ENCODE data around the gene PIK3C3.

Gene PIK3C3

GRCh38 chr18:42018831-42019230 is 63.8 kb downstream of the PIK3C3 start:
- Histone ChIP-seq H4K8ac (ENCODE audit: low read depth, low read length) (no peak overlapping the region), H3K4me3 (ENCODE audit: low read depth, low read length) (no peak overlapping the region), H3K27me3 (ENCODE audit: insufficient read depth, low read length) (no peaks in the 10 kb centered on the region), H4K91ac (ENCODE audit: low read depth, low read length) (no peak overlapping the region), H3K9me3 (ENCODE audit: insufficient read depth, low read depth, low read length) (no peaks in the 10 kb centered on the region), H2AFZ (ENCODE audit: insufficient read depth, low read length, poor library complexity) (no peak overlapping the region), H3K9ac (ENCODE audit: low read length) (no peak overlapping the region), H3K23ac (ENCODE audit: low read length) (no peak overlapping the region), H4K12ac (ENCODE audit: low read depth, low read length) (no peak overlapping the region), H3K4ac (ENCODE audit: low read depth, low read length) (no peak overlapping the region), H2AK5ac (ENCODE audit: low read length) (no peak overlapping the region), H3K4me2 (ENCODE audit: low read length) (no peak overlapping the region), H3K4me1 (ENCODE audit: control insufficient read depth in 1 of 2, insufficient read depth in 2 of 2, low read length in 2 of 2) (no peaks in the 10 kb centered on the region), H3K79me1 (ENCODE audit: low read length) (no peaks in the 10 kb centered on the region), H3K79me2 (ENCODE audit: control insufficient read depth, insufficient read depth, low read length, poor library complexity) (no peaks in the 10 kb centered on the region), H2BK12ac (ENCODE audit: low read length) (no peak overlapping the region), H2BK5ac (ENCODE audit: low read depth, low read length, poor library complexity) (no peak overlapping the region), H3K18ac (ENCODE audit: low read length) (no peak overlapping the region), H3K14ac (ENCODE audit: low read length) (no peak overlapping the region), H3K36me3 (ENCODE audit: control insufficient read depth in 1 of 2, insufficient read depth in 2 of 2, low read length in 2 of 2) (peaks cover 2% of the 10 kb centered on the region in 2 experiments), H2BK120ac (ENCODE audit: insufficient read depth, low read length, poor library complexity) (no peak overlapping the region), H3K27ac (ENCODE audit: low read depth, low read length) (no peak overlapping the region)
- DNase-seq: no peak
- WGBS (ENCODE audit: extremely low coverage, insufficient coverage, insufficient read length): no CpG with 5 or more reads among the region's 4 CpGs

DNA sequence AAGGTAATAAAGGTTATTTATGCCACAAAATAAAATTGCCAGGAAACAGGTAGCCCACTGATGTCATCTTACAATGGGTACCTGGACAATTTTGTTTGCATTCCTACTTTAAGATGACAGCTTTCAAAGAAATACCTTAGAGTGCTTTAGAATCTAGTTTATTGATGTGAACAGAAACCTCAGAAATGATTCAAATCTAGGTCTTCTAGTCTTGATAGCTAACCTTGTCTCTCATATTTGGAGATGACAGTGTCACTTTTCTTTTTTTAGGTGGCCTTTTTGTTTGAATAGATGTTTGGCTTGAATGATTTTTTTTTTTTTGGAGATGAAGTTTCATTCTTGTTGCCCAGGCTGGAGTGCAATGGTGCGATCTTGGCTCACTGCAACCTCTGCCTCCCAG is 69.1 kb downstream of the PIK3C3 start:
- Histone ChIP-seq H3K4me3 (ENCODE audit: low read depth, low read length) (no peak overlapping the region), H2BK5ac (ENCODE audit: low read depth, low read length, poor library complexity) (no peak overlapping the region), H3K18ac (ENCODE audit: low read length) (no peak overlapping the region), H4K8ac (ENCODE audit: low read depth, low read length) (no peak overlapping the region), H3K4me2 (ENCODE audit: low read length) (no peak overlapping the region), H3K27ac (ENCODE audit: low read depth, low read length) (no peak overlapping the region), H3K23ac (ENCODE audit: low read length) (no peak overlapping the region), H4K12ac (ENCODE audit: low read depth, low read length) (no peak overlapping the region), H3K9ac (ENCODE audit: low read length) (no peak overlapping the region), H3K4ac (ENCODE audit: low read depth, low read length) (no peak overlapping the region), H4K91ac (ENCODE audit: low read depth, low read length) (no peak overlapping the region), H3K79me2 (ENCODE audit: control insufficient read depth, insufficient read depth, low read length, poor library complexity) (no peaks in the 10 kb centered on the region), H3K14ac (ENCODE audit: low read length) (no peak overlapping the region), H3K9me3 (ENCODE audit: insufficient read depth, low read depth, low read length) (no peaks in the 10 kb centered on the region), H2BK12ac (ENCODE audit: low read length) (no peak overlapping the region), H3K4me1 (ENCODE audit: control insufficient read depth in 1 of 2, insufficient read depth in 2 of 2, low read length in 2 of 2) (no peaks in the 10 kb centered on the region), H2AFZ (ENCODE audit: insufficient read depth, low read length, poor library complexity) (no peak overlapping the region), H3K79me1 (ENCODE audit: low read length) (no peaks in the 10 kb centered on the region), H3K36me3 (ENCODE audit: control insufficient read depth in 1 of 2, insufficient read depth in 2 of 2, low read length in 2 of 2) (peaks cover 1% of the 10 kb centered on the region in 2 experiments), H3K27me3 (ENCODE audit: insufficient read depth, low read length) (no peaks in the 10 kb centered on the region), H2AK5ac (ENCODE audit: low read length) (no peak overlapping the region), H2BK120ac (ENCODE audit: insufficient read depth, low read length, poor library complexity) (no peak overlapping the region)
- no peak for DNase-seq
- no CpG with 5 or more reads among the region's 1 CpG for WGBS (ENCODE audit: extremely low coverage, insufficient coverage, insufficient read length)

DNA sequence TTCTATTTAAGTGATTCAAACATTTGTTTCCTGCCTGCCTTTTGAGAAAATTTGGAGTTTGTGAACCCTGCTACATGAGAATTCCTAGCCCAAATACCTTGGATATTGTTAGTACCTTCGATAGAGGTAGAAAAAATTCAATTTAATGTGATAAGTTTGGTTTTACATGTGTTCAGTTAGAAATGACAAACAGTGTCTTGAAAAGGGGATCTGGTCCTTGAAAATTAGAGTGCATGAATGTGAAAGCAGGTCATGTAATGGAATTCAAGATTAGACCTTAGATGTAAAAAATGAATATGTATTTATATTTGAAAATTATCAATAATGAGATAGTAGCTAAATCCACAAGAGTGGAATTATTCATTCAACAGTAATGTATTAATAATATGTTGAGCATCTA is 70.5 kb downstream of the PIK3C3 start:
- no peak overlapping the region for H2AFZ ChIP-seq (ENCODE audit: insufficient read depth, low read length, poor library complexity)
- no CpG with 5 or more reads among the region's 1 CpG for WGBS (ENCODE audit: extremely low coverage, insufficient coverage, insufficient read length)
- no peak overlapping the region for H3K23ac ChIP-seq (ENCODE audit: low read length)
- no peak overlapping the region for H2BK120ac ChIP-seq (ENCODE audit: insufficient read depth, low read length, poor library complexity)
- no peak overlapping the region for H2BK12ac ChIP-seq (ENCODE audit: low read length)
- no peak overlapping the region for H4K12ac ChIP-seq (ENCODE audit: low read depth, low read length)
- H3K9ac ChIP-seq (ENCODE audit: low read length): no peak overlapping the region
- H2AK5ac ChIP-seq (ENCODE audit: low read length): no peak overlapping the region
- H3K36me3 ChIP-seq (ENCODE audit: control insufficient read depth in 1 of 2, insufficient read depth in 2 of 2, low read length in 2 of 2): peaks cover 1 to 5% of the 10 kb centered on the region in 2 experiments
- no peak overlapping the region for H3K27ac ChIP-seq (ENCODE audit: low read depth, low read length)
- no peak overlapping the region for H3K18ac ChIP-seq (ENCODE audit: low read length)
- DNase-seq: no peak
- H3K14ac ChIP-seq (ENCODE audit: low read length): no peak overlapping the region
- H3K4ac ChIP-seq (ENCODE audit: low read depth, low read length): no peak overlapping the region
- no peak overlapping the region for H4K91ac ChIP-seq (ENCODE audit: low read depth, low read length)
- H3K27me3 ChIP-seq (ENCODE audit: insufficient read depth, low read length): no peaks in the 10 kb centered on the region
- H3K4me2 ChIP-seq (ENCODE audit: low read length): no peak overlapping the region
- H3K9me3 ChIP-seq (ENCODE audit: insufficient read depth, low read depth, low read length): no peaks in the 10 kb centered on the region
- no peaks in the 10 kb centered on the region for H3K79me1 ChIP-seq (ENCODE audit: low read length)
- no peaks in the 10 kb centered on the region for H3K79me2 ChIP-seq (ENCODE audit: control insufficient read depth, insufficient read depth, low read length, poor library complexity)
- no peak overlapping the region for H4K8ac ChIP-seq (ENCODE audit: low read depth, low read length)
- no peak overlapping the region for H2BK5ac ChIP-seq (ENCODE audit: low read depth, low read length, poor library complexity)
- H3K4me1 ChIP-seq (ENCODE audit: control insufficient read depth in 1 of 2, insufficient read depth in 2 of 2, low read length in 2 of 2): no peaks in the 10 kb centered on the region
- H3K4me3 ChIP-seq (ENCODE audit: low read depth, low read length): no peak overlapping the region

DNA sequence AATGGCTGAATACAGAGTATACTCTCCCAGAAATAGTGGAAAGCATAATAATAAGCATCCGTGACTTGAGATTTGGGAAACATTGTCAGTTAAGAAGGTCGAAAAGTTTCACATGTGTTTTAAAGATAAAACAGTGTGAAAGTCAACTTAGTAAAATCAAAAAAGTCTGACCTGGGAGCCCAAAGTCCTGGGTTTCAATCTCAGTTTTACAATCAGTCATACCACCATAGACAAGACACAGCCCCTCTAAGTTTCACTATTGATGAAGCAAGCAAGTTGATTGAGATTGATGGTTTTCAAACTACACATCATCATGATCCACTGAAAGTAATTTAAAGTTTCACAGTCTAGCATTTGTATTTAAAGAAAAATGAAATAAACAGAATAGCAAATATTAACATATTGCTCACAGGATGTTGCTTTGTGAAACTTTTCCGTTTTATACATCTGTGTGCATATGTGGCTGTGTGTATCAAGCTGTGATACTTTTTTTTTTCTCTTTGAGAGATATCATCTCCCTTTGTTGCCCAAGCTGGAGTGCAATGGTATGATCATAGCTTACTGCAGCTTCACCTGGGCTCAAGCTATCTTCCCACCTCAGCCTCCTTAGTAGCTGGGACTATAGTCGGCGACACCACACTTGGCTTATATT is 71.1 kb downstream of the PIK3C3 start:
- Histone ChIP-seq H4K8ac (ENCODE audit: low read depth, low read length) (no peak overlapping the region), H2BK120ac (ENCODE audit: insufficient read depth, low read length, poor library complexity) (no peak overlapping the region), H3K27ac (ENCODE audit: low read depth, low read length) (no peak overlapping the region), H3K4ac (ENCODE audit: low read depth, low read length) (no peak overlapping the region), H3K23ac (ENCODE audit: low read length) (no peak overlapping the region), H3K36me3 (ENCODE audit: control insufficient read depth in 1 of 2, insufficient read depth in 2 of 2, low read length in 2 of 2) (peaks cover 1 to 5% of the 10 kb centered on the region in 2 experiments), H3K27me3 (ENCODE audit: insufficient read depth, low read length) (no peaks in the 10 kb centered on the region), H3K4me3 (ENCODE audit: low read depth, low read length) (no peak overlapping the region), H2BK5ac (ENCODE audit: low read depth, low read length, poor library complexity) (no peak overlapping the region), H2AK5ac (ENCODE audit: low read length) (no peak overlapping the region), H4K12ac (ENCODE audit: low read depth, low read length) (no peak overlapping the region), H3K79me2 (ENCODE audit: control insufficient read depth, insufficient read depth, low read length, poor library complexity) (no peaks in the 10 kb centered on the region), H3K9me3 (ENCODE audit: insufficient read depth, low read depth, low read length) (no peaks in the 10 kb centered on the region), H3K14ac (ENCODE audit: low read length) (no peak overlapping the region), H3K79me1 (ENCODE audit: low read length) (no peaks in the 10 kb centered on the region), H3K4me2 (ENCODE audit: low read length) (no peak overlapping the region), H3K18ac (ENCODE audit: low read length) (no peak overlapping the region), H2BK12ac (ENCODE audit: low read length) (no peak overlapping the region), H2AFZ (ENCODE audit: insufficient read depth, low read length, poor library complexity) (no peak overlapping the region), H3K9ac (ENCODE audit: low read length) (no peak overlapping the region), H4K91ac (ENCODE audit: low read depth, low read length) (no peak overlapping the region), H3K4me1 (ENCODE audit: control insufficient read depth in 1 of 2, insufficient read depth in 2 of 2, low read length in 2 of 2) (no peaks in the 10 kb centered on the region)
- WGBS (ENCODE audit: extremely low coverage, insufficient coverage, insufficient read length): no CpG with 5 or more reads among the region's 5 CpGs
- no peak for DNase-seq
